ENCODE measurements around the gene HAUS7.

DNA sequence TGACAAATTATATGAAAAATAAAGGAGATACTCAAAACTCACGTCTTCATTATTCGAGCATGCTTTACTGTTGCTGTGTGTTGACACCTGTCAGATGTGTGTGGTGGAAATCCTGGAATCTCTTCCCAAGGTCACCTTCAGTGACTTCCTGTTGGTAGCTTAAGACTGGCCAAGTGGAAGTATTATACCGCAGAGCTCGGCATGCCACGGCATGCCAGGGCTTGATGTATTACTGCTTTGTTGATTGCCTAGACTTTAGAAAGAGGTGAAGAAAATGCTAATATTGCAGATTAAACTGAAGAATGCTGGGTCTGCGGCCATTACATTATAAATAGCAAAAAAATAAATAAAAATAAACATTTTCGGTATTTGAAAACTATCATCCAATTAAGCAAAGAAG, 29.1 kb downstream of the HAUS7 start:
- no peak for TF ChIP-seq POLR2AphosphoS5 (IDR thresholded peaks at IDR 0.05; ENCODE audit: low read depth, low read length)
- TF ChIP-seq POLR2A (IDR thresholded peaks at IDR 0.05; ENCODE audit: low read depth, low read length) = no peak
